ENCODE measurements around the gene KCNQ1. TPM values are rescaled to one million over a fixed set of nuclear protein-coding genes. Genes with fewer than 3 reads are reported as not detected.

KCNQ1 gene
- total RNA-seq, 1 experiment from 2014 or later = 2.3 TPM

DNA sequence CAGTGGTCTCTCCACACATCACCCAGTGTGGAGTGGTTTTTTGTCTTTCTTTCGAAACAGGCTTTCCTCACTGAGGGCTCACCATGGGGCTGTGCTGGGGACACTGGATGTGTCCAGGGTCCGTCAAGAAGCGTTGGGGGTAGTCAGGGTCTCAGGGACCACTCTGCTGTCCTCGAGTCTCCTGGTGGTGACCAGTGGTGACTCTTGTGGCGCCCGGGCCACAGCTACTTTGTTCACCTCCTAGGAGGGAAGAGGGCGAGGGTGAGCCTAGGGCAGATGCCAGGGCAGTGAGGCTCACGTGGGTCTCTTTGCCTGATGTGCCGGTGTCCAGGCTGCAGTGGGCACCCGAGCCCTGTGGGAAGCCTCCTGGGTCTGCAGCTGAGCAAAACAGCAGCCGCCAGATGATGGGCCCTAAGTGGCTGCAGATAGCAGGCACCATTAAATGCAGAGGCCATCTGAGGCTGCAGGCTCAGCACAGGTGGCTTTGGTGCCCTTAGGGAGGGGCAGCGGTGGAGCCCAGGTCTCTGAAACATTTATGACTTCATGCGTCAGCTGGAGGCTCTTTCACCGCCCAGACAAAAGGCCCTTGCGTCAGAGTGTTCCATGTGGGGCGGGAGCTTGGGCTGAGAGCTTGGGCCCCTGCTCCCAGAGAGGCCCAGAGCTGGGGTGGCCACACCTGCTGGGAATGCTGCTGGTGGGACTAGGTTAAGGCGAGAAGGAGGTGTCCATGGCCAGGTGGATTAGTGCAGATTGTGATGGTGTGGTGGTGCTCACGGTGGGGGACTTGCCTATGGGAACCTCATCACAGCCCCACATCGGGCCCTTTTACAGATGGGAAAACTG, 29.5 kb downstream of the KCNQ1 start:
- H3K4me3 Mint-ChIP-seq = no peak overlapping the region
- no peak overlapping the region for H2BK120ac ChIP-seq (ENCODE audit: low read depth, low read length, poor library complexity, severe bottlenecking)
- no peak overlapping the region for H2BK5ac ChIP-seq (ENCODE audit: insufficient read length, low read length)
- H3K9me3 ChIP-seq (ENCODE audit: control insufficient read depth, low read depth, low read length) = no peaks in the 10 kb centered on the region
- H3K79me1 ChIP-seq (ENCODE audit: insufficient read depth, low read depth, low read length, poor library complexity, severe bottlenecking) = no peaks in the 10 kb centered on the region
- H3K14ac ChIP-seq (ENCODE audit: insufficient read depth, low read length) = no peak overlapping the region
- H3K4me1 Mint-ChIP-seq = no peaks in the 10 kb centered on the region
- H3K27ac Mint-ChIP-seq = no peak overlapping the region; a peak in 2 of 7 replicates
- H4K20me1 ChIP-seq (ENCODE audit: control insufficient read depth, insufficient read depth, insufficient read length) = no peaks in the 10 kb centered on the region
- H2BK15ac ChIP-seq (ENCODE audit: low read depth, low read length) = no peak overlapping the region
- no peaks in the 10 kb centered on the region for H3K79me2 ChIP-seq (ENCODE audit: insufficient read depth, low read length)
- H3K27ac ChIP-seq (ENCODE audit: insufficient read length, low read depth, low read length) = no peak overlapping the region
- H3K23ac ChIP-seq (ENCODE audit: insufficient read length, low read depth, low read length) = no peak overlapping the region
- H3K4me1 ChIP-seq (ENCODE audit: insufficient read depth, low read length) = no peaks in the 10 kb centered on the region
- H4K8ac ChIP-seq (replicated peaks; ENCODE audit: insufficient read length, low read depth, low read length) = no peak overlapping the region
- no peak overlapping the region for H4K91ac ChIP-seq (ENCODE audit: insufficient read length, low read depth, low read length)
- H3K27me3 ChIP-seq (ENCODE audit: insufficient read depth, low read length) = peaks cover 2% of the 10 kb centered on the region; the same call in 1 of the 2 replicates
- H3T11ph ChIP-seq (ENCODE audit: low read length) = no peak overlapping the region
- peaks cover 0 to 2% (median 0%) of the 10 kb centered on the region in 3 experiments; a peak in 3 of 7 replicates for H3K36me3 Mint-ChIP-seq (ENCODE audit: insufficient read depth in 1 of 3, low read depth in 3 of 3)
- TF ChIP-seq CTCF (conservative IDR thresholded peaks at IDR 0.05) = no peak
- no peak overlapping the region for H2AK5ac ChIP-seq (ENCODE audit: insufficient read length, low read length)
- H2BK20ac ChIP-seq (ENCODE audit: low read depth, low read length, poor library complexity, severe bottlenecking) = no peak overlapping the region
- H2BK12ac ChIP-seq (ENCODE audit: insufficient read length, low read depth, low read length) = no peak overlapping the region
- no peak overlapping the region for H3K4ac ChIP-seq (ENCODE audit: low read depth, low read length)
- peaks cover 90% of the 10 kb centered on the region for H3K27me3 Mint-ChIP-seq (ENCODE audit: low read depth)
- peaks cover 15 to 17% of the 10 kb centered on the region in 2 experiments for H3K9me3 Mint-ChIP-seq
- no peak overlapping the region for H2AFZ ChIP-seq (ENCODE audit: low read length)
- H3K18ac ChIP-seq (ENCODE audit: insufficient read length, low read depth, low read length) = no peak overlapping the region
- H4K5ac ChIP-seq (ENCODE audit: insufficient read length, low read depth, low read length) = no peak overlapping the region
- no peak for DNase-seq
- no peak overlapping the region for H3K9ac ChIP-seq (ENCODE audit: extremely low read depth, insufficient read length, low read length)
- no peak overlapping the region for H3K4me2 ChIP-seq (ENCODE audit: insufficient read depth, insufficient read length, low read length)
- H3K56ac ChIP-seq (ENCODE audit: insufficient read length, low read depth, low read length) = no peak overlapping the region
- H3K23me2 ChIP-seq (ENCODE audit: insufficient read length, low read depth, low read length, poor library complexity, severe bottlenecking) = no peaks in the 10 kb centered on the region
- WGBS (ENCODE audit: extremely low coverage, insufficient read length, low lambda C conversion rate) = no CpG with 5 or more reads among the region's 19 CpGs

Data from H9 (cell line).